Neural cell (in vitro differentiated cells): Measurements from ENCODE around the gene TNFAIP8L3. TPM values are rescaled to one million over a fixed set of nuclear protein-coding genes. Genes with fewer than 3 reads are reported as not detected.

ENCODE experiments used
- H2AFZ ChIP-seq: fragments of 200-600, 300-800 bp; sonication (generic), shearing (Covaris generic); 2 replicates; pipeline ENCODE4 v1.6.0; 2014; ENCODE audit warnings: low read depth, mild to moderate bottlenecking, antibody characterized with exemption, low read length, moderate library complexity
- H3F3A ChIP-seq: fragments of 200-600 bp; shearing (Covaris generic); 2 replicates; pipeline ENCODE4 v1.6.1; 2016; ENCODE audit warnings: mild to moderate bottlenecking, moderate library complexity, mixed read lengths, antibody characterized with exemption, low read length; ENCODE audit not compliant: insufficient read depth, poor library complexity, severe bottlenecking
- H3K27ac ChIP-seq: fragments of 200-600, 300-800 bp; sonication (generic), shearing (Covaris generic); 2 replicates; pipeline ENCODE4 v1.5.1; 2014; ENCODE audit warnings: mild to moderate bottlenecking, low read length, moderate library complexity
- H3K27me3 ChIP-seq: fragments of 300-800, 200-600 bp; sonication (generic), shearing (Covaris generic); 2 replicates; pipeline ENCODE4 v1.6.0; 2014; ENCODE audit warnings: mild to moderate bottlenecking, low read depth, low read length, moderate library complexity; ENCODE audit not compliant: insufficient read depth
- H3K36me3 ChIP-seq: fragments of 300-800, 200-600 bp; sonication (generic), shearing (Covaris generic); 2 replicates; pipeline ENCODE4 v1.5.1; 2014; ENCODE audit warnings: mild to moderate bottlenecking, antibody characterized with exemption, low read length, moderate library complexity; ENCODE audit not compliant: insufficient read depth
- H3K4me2 ChIP-seq: fragments of 300-800, 200-600 bp; sonication (generic), shearing (Covaris generic); 2 replicates; pipeline ENCODE4 v1.6.0; 2014; ENCODE audit warnings: mild to moderate bottlenecking, low read length
- H3K4me3 ChIP-seq: fragments of 300-800, 200-600 bp; sonication (generic), shearing (Covaris generic); 2 replicates; pipeline ENCODE4 v1.5.1; 2014; ENCODE audit warnings: mild to moderate bottlenecking, low read length, moderate library complexity
- H3K79me2 ChIP-seq: fragments of 200-600 bp; shearing (Covaris generic); replicated peaks from 2 replicates; pipeline ENCODE4 v1.6.0; 2014; ENCODE audit warnings: mild to moderate bottlenecking, low read length, moderate library complexity; ENCODE audit not compliant: insufficient read depth
- H3K9ac ChIP-seq: fragments of 300-800, 200-600 bp; sonication (generic), shearing (Covaris generic); 2 replicates; pipeline ENCODE4 v1.6.1; 2016; ENCODE audit warnings: mild to moderate bottlenecking, low read length, mixed read lengths
- H3K9me2 ChIP-seq: fragments of 200-600 bp; shearing (Covaris generic); 2 replicates; pipeline ENCODE4 v1.6.1; 2016; ENCODE audit warnings: mild to moderate bottlenecking, low read length, mixed read lengths; ENCODE audit not compliant: insufficient read depth
- H3K9me3 ChIP-seq: fragments of 200-600, 300-800 bp; sonication (generic), shearing (Covaris generic); 2 replicates; pipeline ENCODE4 v1.6.1; 2016; ENCODE audit warnings: mild to moderate bottlenecking, mixed run types, low read length, moderate library complexity, mixed read lengths
- H4K20me1 ChIP-seq: fragments of 200-600 bp; shearing (Covaris generic); 2 replicates; pipeline ENCODE4 v1.6.1; 2016; ENCODE audit warnings: mild to moderate bottlenecking, mixed run types; ENCODE audit not compliant: insufficient read depth
- EP300 ChIP-seq: fragments of 450-650 bp; conservative IDR thresholded peaks from 2 replicates; pipeline ENCODE4 v1.6.1; 2014; ENCODE audit warnings: antibody characterized with exemption, mild to moderate bottlenecking, moderate library complexity; ENCODE audit not compliant: poor library complexity, severe bottlenecking
- EZH2 ChIP-seq: fragments of 200-600, 300-800 bp; shearing (Covaris generic), sonication (generic); IDR thresholded peaks from 2 replicates; pipeline ENCODE4 v1.6.1; 2014; ENCODE audit warnings: antibody characterized with exemption, low read length, borderline replicate concordance, mild to moderate bottlenecking; ENCODE audit not compliant: insufficient read depth, poor library complexity, severe bottlenecking
- MXI1 ChIP-seq: fragments of 450-650 bp; conservative IDR thresholded peaks from 2 replicates; pipeline ENCODE4 v1.6.1; 2014; ENCODE audit warnings: antibody characterized with exemption, mild to moderate bottlenecking; ENCODE audit not compliant: poor library complexity, severe bottlenecking
- POLR2AphosphoS5 ChIP-seq: IDR thresholded peaks from 2 replicates; pipeline ENCODE4 v1.6.1; 2012
- RAD21 ChIP-seq: fragments of 450-650 bp; conservative IDR thresholded peaks from 2 replicates; pipeline ENCODE4 v1.6.1; 2014; ENCODE audit warnings: antibody characterized with exemption, mild to moderate bottlenecking, moderate library complexity
- SMC3 ChIP-seq: fragments of 450-650 bp; conservative IDR thresholded peaks from 2 replicates; pipeline ENCODE4 v1.6.1; 2014; ENCODE audit warnings: antibody characterized with exemption, mild to moderate bottlenecking, moderate library complexity; ENCODE audit not compliant: poor library complexity
- TAF1 ChIP-seq: IDR thresholded peaks from 2 replicates; pipeline ENCODE4 v1.6.1; 2012; ENCODE audit warnings: low read depth
- polyA plus RNA-seq: library from polyadenylated mRNA; depleted of rRNA; stranded (reverse); fragments of >200 nt; gene quantifications from 2 replicates; pipeline ENCODE4 v1.2.3, GENCODE V29; 2014
- TF ChIP-seq, protein P1 (sequence below): IDR thresholded peaks from 2 replicates; pipeline ENCODE4 v1.6.1; 2012; ENCODE audit warnings: borderline replicate concordance
- TF ChIP-seq, protein P2 (sequence below): fragments of 450-650 bp; IDR thresholded peaks from 2 replicates; pipeline ENCODE4 v1.5.1; 2014; ENCODE audit warnings: antibody characterized with exemption, mild to moderate bottlenecking, moderate library complexity; ENCODE audit not compliant: poor library complexity, severe bottlenecking

The TNFAIP8L3 gene
- polyA plus RNA-seq, 1 donor from 2014 or later = 0.16 TPM

DNA sequence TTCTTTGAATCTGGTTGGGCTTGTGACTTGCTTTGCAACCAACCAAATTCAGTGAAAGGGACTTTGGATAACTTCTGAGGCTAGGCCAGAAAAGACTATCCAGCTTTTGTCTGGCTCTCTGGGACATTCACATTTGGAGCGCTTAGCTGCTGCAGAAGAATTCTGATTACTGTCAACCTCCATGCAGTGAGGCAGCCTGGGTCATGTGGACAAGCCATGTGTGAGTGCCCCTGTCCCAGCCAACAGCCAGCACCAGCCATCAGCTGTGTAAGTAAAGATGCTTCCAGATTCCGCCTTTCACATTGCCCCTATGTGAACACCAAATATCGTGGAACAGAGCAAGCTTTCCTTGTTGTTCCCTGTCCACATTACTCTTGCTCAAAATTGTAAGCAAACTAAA is 12.9 kb upstream of the TNFAIP8L3 start:
- Histone ChIP-seq H4K20me1 (no peaks in the 10 kb centered on the region), H3K4me2 (no peak overlapping the region), H3K36me3 (no peaks in the 10 kb centered on the region), H2AFZ (no peak overlapping the region), H3K9ac (no peak overlapping the region), H3K27ac (no peak overlapping the region), H3F3A (no peaks in the 10 kb centered on the region), H3K79me2 (no peaks in the 10 kb centered on the region), H3K9me3 (no peaks in the 10 kb centered on the region), H3K27me3 (no peaks in the 10 kb centered on the region), H3K9me2 (no peaks in the 10 kb centered on the region), H3K4me3 (no peak overlapping the region)
- TF ChIP-seq, protein P1, sequence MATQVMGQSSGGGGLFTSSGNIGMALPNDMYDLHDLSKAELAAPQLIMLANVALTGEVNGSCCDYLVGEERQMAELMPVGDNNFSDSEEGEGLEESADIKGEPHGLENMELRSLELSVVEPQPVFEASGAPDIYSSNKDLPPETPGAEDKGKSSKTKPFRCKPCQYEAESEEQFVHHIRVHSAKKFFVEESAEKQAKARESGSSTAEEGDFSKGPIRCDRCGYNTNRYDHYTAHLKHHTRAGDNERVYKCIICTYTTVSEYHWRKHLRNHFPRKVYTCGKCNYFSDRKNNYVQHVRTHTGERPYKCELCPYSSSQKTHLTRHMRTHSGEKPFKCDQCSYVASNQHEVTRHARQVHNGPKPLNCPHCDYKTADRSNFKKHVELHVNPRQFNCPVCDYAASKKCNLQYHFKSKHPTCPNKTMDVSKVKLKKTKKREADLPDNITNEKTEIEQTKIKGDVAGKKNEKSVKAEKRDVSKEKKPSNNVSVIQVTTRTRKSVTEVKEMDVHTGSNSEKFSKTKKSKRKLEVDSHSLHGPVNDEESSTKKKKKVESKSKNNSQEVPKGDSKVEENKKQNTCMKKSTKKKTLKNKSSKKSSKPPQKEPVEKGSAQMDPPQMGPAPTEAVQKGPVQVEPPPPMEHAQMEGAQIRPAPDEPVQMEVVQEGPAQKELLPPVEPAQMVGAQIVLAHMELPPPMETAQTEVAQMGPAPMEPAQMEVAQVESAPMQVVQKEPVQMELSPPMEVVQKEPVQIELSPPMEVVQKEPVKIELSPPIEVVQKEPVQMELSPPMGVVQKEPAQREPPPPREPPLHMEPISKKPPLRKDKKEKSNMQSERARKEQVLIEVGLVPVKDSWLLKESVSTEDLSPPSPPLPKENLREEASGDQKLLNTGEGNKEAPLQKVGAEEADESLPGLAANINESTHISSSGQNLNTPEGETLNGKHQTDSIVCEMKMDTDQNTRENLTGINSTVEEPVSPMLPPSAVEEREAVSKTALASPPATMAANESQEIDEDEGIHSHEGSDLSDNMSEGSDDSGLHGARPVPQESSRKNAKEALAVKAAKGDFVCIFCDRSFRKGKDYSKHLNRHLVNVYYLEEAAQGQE = no peak
- no peak for TF ChIP-seq EP300
- TF ChIP-seq RAD21 = no peak
- no peak for TF ChIP-seq EZH2
- TF ChIP-seq SMC3 = no peak
- TF ChIP-seq POLR2AphosphoS5 = no peak
- TF ChIP-seq, protein P2, sequence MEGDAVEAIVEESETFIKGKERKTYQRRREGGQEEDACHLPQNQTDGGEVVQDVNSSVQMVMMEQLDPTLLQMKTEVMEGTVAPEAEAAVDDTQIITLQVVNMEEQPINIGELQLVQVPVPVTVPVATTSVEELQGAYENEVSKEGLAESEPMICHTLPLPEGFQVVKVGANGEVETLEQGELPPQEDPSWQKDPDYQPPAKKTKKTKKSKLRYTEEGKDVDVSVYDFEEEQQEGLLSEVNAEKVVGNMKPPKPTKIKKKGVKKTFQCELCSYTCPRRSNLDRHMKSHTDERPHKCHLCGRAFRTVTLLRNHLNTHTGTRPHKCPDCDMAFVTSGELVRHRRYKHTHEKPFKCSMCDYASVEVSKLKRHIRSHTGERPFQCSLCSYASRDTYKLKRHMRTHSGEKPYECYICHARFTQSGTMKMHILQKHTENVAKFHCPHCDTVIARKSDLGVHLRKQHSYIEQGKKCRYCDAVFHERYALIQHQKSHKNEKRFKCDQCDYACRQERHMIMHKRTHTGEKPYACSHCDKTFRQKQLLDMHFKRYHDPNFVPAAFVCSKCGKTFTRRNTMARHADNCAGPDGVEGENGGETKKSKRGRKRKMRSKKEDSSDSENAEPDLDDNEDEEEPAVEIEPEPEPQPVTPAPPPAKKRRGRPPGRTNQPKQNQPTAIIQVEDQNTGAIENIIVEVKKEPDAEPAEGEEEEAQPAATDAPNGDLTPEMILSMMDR = no peak
- no peak for TF ChIP-seq TAF1
- TF ChIP-seq MXI1 = no peak

DNA sequence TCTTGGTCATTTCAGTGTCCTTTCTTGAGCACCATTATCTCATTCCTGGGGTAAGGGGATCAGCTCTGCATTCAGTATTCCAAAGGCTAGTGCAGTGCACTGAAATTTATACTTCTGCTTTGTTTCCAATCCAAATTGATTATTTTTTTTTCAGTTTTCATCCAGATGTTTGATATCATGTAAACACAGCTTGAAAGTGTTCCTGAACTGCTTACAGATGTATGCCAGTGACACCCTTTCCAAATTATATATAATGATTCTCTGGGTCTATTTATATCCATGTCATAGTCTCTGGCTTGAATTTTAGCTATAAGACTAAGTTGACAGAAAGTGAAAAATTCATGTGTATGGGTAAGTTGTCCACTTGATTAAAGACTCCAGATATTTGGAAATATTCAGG is 11.8 kb upstream of the TNFAIP8L3 start:
- Histone ChIP-seq H4K20me1 (no peaks in the 10 kb centered on the region), H3K79me2 (no peaks in the 10 kb centered on the region), H3K4me2 (no peak overlapping the region), H3K27ac (no peak overlapping the region), H3K4me3 (no peak overlapping the region), H3K9me2 (no peaks in the 10 kb centered on the region), H3K9ac (no peak overlapping the region), H3F3A (no peaks in the 10 kb centered on the region), H3K36me3 (no peaks in the 10 kb centered on the region), H3K9me3 (no peaks in the 10 kb centered on the region), H3K27me3 (no peaks in the 10 kb centered on the region), H2AFZ (no peak overlapping the region)
- no peak for TF ChIP-seq RAD21
- TF ChIP-seq POLR2AphosphoS5 = no peak
- TF ChIP-seq SMC3 = no peak
- TF ChIP-seq TAF1 = no peak
- TF ChIP-seq, protein P1 = no peak
- TF ChIP-seq, protein P2 = no peak
- no peak for TF ChIP-seq EZH2
- TF ChIP-seq MXI1 = no peak
- no peak for TF ChIP-seq EP300
